SK-N-MC (cell line): ENCODE measurements around the gene DGKI.

ENCODE experiments used
- DNase-seq: peaks from one replicate; pipeline ENCODE4 v3.0.0-alpha.2; 2011; ENCODE audit warnings: low read depth, low spot score
- H3K27ac ChIP-seq: fragments of 200-600 bp; sonication (generic); 2 replicates; pipeline ENCODE4 v1.5.1; 2016; ENCODE audit warnings: mixed run types
- H3K36me3 ChIP-seq: fragments of 200-600 bp; sonication (generic); 2 replicates; pipeline ENCODE4 v1.6.1; 2017; ENCODE audit warnings: antibody characterized with exemption, low read length, mixed read lengths; ENCODE audit not compliant: insufficient read depth
- H3K4me3 ChIP-seq: fragments of 200-600 bp; sonication (generic); 2 replicates; pipeline ENCODE4 v1.5.1; 2016
- H3K9ac ChIP-seq: fragments of 200-600 bp; sonication (generic); 2 replicates; pipeline ENCODE4 v1.8.0; 2017; ENCODE audit warnings: mixed run types, mixed read lengths; ENCODE audit not compliant: insufficient read length
- H3K9me3 ChIP-seq: fragments of 200-600 bp; sonication (generic); 2 replicates; pipeline ENCODE4 v1.6.1; 2017; ENCODE audit warnings: low read depth, mild to moderate bottlenecking, antibody characterized with exemption, low read length, moderate library complexity, mixed read lengths
- EZH2 ChIP-seq: fragments of 200-600 bp; sonication (generic); IDR thresholded peaks from one replicate; pipeline ENCODE4 v1.6.1; 2017; ENCODE audit warnings: antibody characterized with exemption
- FOXP2 ChIP-seq: optimal IDR thresholded peaks from 2 replicates; pipeline ENCODE3; 2011; ENCODE audit warnings: mild to moderate bottlenecking, moderate library complexity; ENCODE audit not compliant: insufficient read depth; ENCODE audit errors: extremely low read length, control extremely low read depth
- POLR2AphosphoS5 ChIP-seq: IDR thresholded peaks from 2 replicates; pipeline ENCODE4 v1.6.1; 2012; ENCODE audit warnings: mild to moderate bottlenecking, low read depth, low read length, borderline replicate concordance

Gene DGKI

DNA sequence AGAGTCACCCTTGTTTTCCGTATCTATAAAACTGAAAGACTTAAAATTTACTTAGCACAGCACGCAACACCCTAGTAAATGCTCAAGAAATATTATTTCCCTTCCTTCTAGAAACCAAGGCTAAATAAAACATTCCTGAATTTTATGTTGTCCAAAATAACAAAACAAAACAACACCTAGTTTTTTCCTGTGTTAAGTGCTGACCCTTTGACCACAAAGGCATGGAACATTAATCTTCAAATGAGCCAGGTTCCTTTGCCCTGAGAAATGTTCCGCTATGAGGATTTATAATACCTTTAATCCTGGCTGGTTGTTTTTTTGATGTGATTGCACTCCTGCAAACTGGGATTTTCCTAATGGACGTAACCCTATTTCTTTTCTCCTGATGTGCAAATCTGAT is 29.0 kb upstream of the DGKI start:
- peaks cover 5% of the 10 kb centered on the region; the same call in 1 of the 2 replicates for H3K36me3 ChIP-seq
- no peak overlapping the region for H3K9ac ChIP-seq
- no peaks in the 10 kb centered on the region for H3K9me3 ChIP-seq
- TF ChIP-seq FOXP2 (no peak), EZH2 (no peak), POLR2AphosphoS5 (no peak)
- H3K4me3 ChIP-seq, result no peak overlapping the region
- H3K27ac ChIP-seq, result no peak overlapping the region
- no peak for DNase-seq

DNA sequence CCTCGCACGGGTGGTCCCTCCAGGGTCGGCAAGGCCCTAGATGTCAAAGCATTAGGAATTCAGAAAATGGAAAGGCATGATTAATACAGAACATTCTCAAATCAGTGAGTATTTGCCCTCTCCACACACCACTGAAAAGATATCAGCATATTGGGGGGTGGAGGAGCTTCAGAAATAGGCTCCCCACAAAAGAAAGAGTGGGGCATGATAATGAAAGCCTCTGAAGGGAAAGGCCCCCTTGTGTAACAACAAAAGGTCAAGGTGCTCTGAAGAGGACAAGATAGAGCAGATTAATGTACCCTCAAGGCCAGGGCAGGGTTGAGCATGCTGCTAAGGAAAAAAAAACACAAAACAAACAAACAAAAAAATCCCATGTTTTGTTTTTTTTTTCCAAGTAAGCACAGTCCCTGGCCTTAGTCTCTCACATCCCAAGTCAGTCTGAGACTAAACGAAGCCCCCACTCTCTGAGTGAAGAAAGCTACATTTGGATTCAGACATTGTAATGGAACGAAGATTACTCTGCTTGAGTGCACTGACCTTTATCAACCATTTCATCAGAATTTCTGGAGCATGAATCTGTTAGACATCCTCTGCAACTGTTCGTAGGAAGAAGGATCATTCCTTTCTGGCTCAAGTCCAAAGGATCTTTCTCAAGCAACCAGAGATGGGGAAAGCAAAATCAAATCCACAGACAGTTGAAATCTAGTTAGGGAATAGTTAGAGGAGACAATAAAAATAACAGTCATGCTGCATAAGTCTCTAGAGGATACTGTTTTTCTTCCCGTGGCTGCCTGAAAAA is 27.4 kb upstream of the DGKI start:
- no peak for TF ChIP-seq POLR2AphosphoS5
- H3K9me3 ChIP-seq, result no peaks in the 10 kb centered on the region
- no peak overlapping the region for H3K4me3 ChIP-seq
- no peak overlapping the region for H3K9ac ChIP-seq
- H3K27ac ChIP-seq, result no peak overlapping the region
- DNase-seq, result no peak
- no peaks in the 10 kb centered on the region for H3K36me3 ChIP-seq

DNA sequence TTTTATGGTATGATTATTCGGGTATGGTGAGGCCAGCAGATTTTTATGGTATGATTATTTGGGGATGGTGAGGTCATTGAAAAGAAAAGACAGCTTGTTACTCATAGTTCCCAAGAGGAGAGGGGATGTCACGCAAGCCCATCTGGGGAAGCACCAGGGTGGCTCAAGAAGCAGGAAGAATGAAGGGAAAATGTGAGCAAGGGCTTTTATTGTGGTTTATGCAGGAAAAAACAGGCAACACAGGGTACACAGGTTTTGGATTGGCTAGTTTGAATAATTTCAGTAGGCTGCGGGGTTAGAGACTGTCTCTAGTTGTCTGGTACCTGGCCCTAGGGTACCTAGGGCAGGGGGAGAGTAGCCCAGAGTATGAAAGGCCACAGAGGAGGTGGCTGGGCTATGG is 26.8 kb upstream of the DGKI start:
- Histone ChIP-seq H3K9ac (no peak overlapping the region), H3K4me3 (no peak overlapping the region), H3K36me3 (no peaks in the 10 kb centered on the region), H3K9me3 (no peaks in the 10 kb centered on the region), H3K27ac (no peak overlapping the region)
- no peak for DNase-seq
- TF ChIP-seq POLR2AphosphoS5 (no peak), EZH2 (no peak), FOXP2 (no peak)

DNA sequence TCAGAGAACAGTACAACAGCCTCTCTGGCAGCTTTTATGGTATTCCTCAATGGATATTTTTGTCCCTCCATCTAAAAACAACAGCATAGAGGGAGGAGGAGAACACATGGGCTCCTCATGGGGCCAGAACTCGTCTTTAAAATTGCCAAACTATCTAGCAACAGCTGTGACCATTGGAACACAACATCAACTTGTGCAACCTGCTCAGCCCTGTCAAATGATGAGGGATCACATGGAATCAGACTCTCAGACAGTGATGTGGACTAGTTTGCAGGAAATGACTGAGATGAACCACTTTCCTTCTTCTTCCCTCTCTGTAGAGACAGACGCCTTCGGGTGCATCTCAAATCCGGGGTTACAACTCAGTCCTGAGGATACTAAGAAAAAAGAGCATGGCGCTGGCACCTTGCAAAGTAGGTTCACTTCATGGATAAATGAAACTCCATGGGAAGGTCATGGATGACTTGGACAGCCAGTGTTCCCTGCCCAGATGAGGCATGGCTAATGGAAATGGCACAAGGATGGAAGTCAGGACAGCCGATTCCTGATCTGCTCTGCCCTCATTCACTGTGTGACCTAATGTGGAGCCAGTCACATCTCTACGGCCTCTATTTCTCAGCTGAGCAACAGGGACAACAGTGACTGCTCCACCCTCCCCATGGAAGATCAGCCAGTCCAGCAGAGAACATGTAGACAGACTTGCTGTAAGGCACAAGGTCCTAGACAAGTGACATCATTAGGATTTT is 24.6 kb upstream of the DGKI start:
- no peaks in the 10 kb centered on the region for H3K9me3 ChIP-seq
- no peak for TF ChIP-seq FOXP2
- no peak for TF ChIP-seq POLR2AphosphoS5
- TF ChIP-seq EZH2, result no peak
- no peaks in the 10 kb centered on the region for H3K36me3 ChIP-seq
- no peak overlapping the region for H3K27ac ChIP-seq
- H3K4me3 ChIP-seq, result no peak overlapping the region
- no peak for DNase-seq
- H3K9ac ChIP-seq, result no peak overlapping the region

DNA sequence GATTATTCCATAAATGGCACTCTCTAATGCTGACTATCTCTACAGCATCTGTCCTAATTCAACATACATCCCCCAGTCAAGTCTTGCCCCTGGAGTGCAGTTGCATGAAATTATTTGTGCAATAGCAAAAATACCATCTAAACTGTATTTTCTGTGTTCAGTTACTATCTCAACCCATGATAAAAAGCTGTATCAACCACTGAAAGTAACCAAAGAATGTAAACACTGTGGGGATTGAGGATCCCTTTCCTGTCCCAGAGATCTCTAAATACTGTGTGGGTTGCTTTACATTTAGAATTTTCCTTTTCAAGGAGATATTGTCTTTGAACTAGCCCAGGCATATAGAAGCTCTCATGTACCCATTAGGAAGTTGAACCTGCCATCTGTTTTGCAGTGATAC is 23.9 kb upstream of the DGKI start:
- Histone ChIP-seq H3K27ac (no peak overlapping the region), H3K9ac (no peak overlapping the region), H3K9me3 (peaks cover 2% of the 10 kb centered on the region; the same call in 1 of the 2 replicates), H3K36me3 (no peaks in the 10 kb centered on the region), H3K4me3 (no peak overlapping the region)
- no peak for DNase-seq
- TF ChIP-seq FOXP2 (no peak), EZH2 (no peak), POLR2AphosphoS5 (no peak)

DNA sequence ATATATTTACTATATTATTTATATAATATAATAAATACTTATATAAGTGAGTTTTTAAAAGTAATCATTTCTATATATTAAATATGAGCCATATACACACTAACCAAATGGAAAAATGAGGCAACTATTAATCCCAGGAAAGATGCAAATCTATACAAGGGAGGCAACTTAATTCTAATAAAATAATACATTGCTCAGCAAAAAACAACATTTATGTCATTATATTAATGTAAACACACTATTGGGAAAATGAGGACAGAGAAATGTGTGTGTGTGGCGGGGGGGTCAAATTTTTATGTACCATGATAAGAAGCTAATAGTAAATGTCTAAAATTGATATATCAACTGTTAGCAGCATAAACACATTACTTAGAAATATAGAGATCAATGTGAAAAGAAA is 23.3 kb upstream of the DGKI start:
- Histone ChIP-seq H3K9me3 (peaks cover 2% of the 10 kb centered on the region; the same call in 1 of the 2 replicates), H3K9ac (no peak overlapping the region), H3K27ac (no peak overlapping the region), H3K36me3 (no peaks in the 10 kb centered on the region), H3K4me3 (no peak overlapping the region)
- DNase-seq, result no peak
- no peak for TF ChIP-seq EZH2
- TF ChIP-seq FOXP2, result no peak
- no peak for TF ChIP-seq POLR2AphosphoS5

DNA sequence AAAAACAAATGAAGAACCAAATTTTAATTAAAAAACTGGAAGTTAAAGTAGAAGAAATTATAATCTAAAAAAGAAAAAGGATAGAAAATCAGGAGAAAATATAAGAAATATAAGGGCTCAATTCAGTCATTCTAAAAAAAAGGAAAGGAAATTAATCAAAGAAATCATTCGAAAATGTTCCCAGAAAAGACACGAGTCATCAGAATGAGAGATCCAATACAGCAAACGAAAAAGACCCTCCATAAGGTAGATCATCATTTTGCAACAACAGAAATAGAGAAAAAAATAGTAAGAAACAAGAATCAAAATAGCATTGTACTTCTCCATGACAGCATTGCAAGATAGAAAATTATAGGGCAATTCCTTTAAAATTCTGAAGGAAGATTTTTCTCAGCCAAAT is 22.5 kb upstream of the DGKI start:
- no peak for DNase-seq
- H3K36me3 ChIP-seq, result no peaks in the 10 kb centered on the region

DNA sequence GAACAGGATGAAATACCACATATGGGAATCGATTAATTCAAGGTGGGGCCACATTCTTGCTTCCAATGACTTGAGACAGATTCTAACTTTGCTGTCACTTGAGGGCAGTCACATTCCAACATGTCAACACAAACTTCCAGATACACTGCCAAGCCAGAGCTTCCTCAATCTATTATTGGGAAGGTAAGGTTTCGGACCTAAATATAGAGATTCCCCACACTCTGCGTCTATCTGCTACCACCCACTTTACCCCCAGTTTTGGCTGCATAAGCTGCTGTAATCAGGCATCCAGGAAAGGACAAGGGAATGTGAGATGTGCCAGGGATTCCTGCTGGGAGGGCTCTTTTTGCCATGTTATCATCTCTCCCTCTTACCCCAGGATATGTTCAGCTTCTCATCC is 20.5 kb upstream of the DGKI start:
- no peak for TF ChIP-seq FOXP2
- Histone ChIP-seq H3K27ac (no peak overlapping the region), H3K36me3 (no peaks in the 10 kb centered on the region)

More for the DNA sequence above, 22.5 kb upstream of the DGKI start:
- Histone ChIP-seq H3K9ac (no peak overlapping the region), H3K9me3 (peaks cover 2% of the 10 kb centered on the region; the same call in 1 of the 2 replicates), H3K4me3 (no peak overlapping the region), H3K27ac (no peak overlapping the region)
- TF ChIP-seq FOXP2 (no peak), POLR2AphosphoS5 (no peak), EZH2 (no peak)

More for the DNA sequence above, 20.5 kb upstream of the DGKI start:
- no peak for DNase-seq
- no peak overlapping the region for H3K4me3 ChIP-seq
- H3K9me3 ChIP-seq, result peaks cover 2% of the 10 kb centered on the region; the same call in 1 of the 2 replicates
- H3K9ac ChIP-seq, result no peak overlapping the region
